DND-41 (cell line): ENCODE measurements around the gene BICDL1.

Experiments used
- CTCF ChIP-seq: IDR thresholded peaks from 2 replicates; pipeline ENCODE4 v1.5.1; 2012; ENCODE audit warnings: borderline replicate concordance, low read length, moderate library complexity, mild to moderate bottlenecking; ENCODE audit not compliant: poor library complexity, severe bottlenecking; ENCODE audit errors: extremely low read depth
- EZH2 ChIP-seq: IDR thresholded peaks from 3 replicates; pipeline ENCODE4 v1.6.1; 2012; ENCODE audit warnings: borderline replicate concordance, low read depth, mild to moderate bottlenecking, moderate library complexity, low read length, inconsistent platforms; ENCODE audit not compliant: severe bottlenecking

- TF ChIP-seq CTCF (no peak), EZH2 (no peak)
Measured at GRCh38 chr12:120125029-120125428, 136.0 kb downstream of the BICDL1 start.
